H9 (cell line): ENCODE measurements around the gene SLC9A9. TPM values are rescaled to one million over a fixed set of nuclear protein-coding genes. Genes with fewer than 3 reads are reported as not detected.
"Not testable (repeated sequence)": the region's sequence is repeated elsewhere in the genome, so short reads cannot be mapped to it uniquely, and the experiment has no call there.

Experiments used
- DNase-seq: peaks from one replicate; pipeline ENCODE4 v3.0.0-alpha.2; 2017
- H2AFZ ChIP-seq: one replicate; pipeline ENCODE4 v1.6.1; 2013; ENCODE audit warnings: mild to moderate bottlenecking, low read length, control low read depth, moderate library complexity
- H2AK5ac ChIP-seq: 2 replicates; pipeline ENCODE4 v1.6.1; 2013; ENCODE audit warnings: low read length, control low read depth, mixed read lengths; ENCODE audit not compliant: insufficient read length
- H2BK120ac ChIP-seq: one replicate; pipeline ENCODE4 v1.6.1; 2013; ENCODE audit warnings: low read depth, mild to moderate bottlenecking, low read length, control low read depth, inconsistent platforms; ENCODE audit not compliant: poor library complexity, severe bottlenecking
- H2BK12ac ChIP-seq: 2 replicates; pipeline ENCODE4 v1.6.1; 2013; ENCODE audit warnings: low read length, control low read depth, mixed read lengths, low read depth; ENCODE audit not compliant: insufficient read length
- H2BK15ac ChIP-seq: 2 replicates; pipeline ENCODE4 v1.6.1; 2013; ENCODE audit warnings: low read depth, low read length, control low read depth
- H2BK20ac ChIP-seq: one replicate; pipeline ENCODE4 v1.6.1; 2013; ENCODE audit warnings: low read depth, mild to moderate bottlenecking, low read length, control low read depth, inconsistent platforms; ENCODE audit not compliant: poor library complexity, severe bottlenecking
- H2BK5ac ChIP-seq: 2 replicates; pipeline ENCODE4 v1.6.1; 2013; ENCODE audit warnings: low read length, control low read depth, mixed read lengths; ENCODE audit not compliant: insufficient read length
- H3K14ac ChIP-seq: 2 replicates; pipeline ENCODE4 v1.6.1; 2013; ENCODE audit warnings: low read length, control low read depth; ENCODE audit not compliant: insufficient read depth
- H3K18ac ChIP-seq: 2 replicates; pipeline ENCODE4 v1.6.1; 2013; ENCODE audit warnings: low read depth, mild to moderate bottlenecking, mixed read lengths, low read length, control low read depth; ENCODE audit not compliant: insufficient read length
- H3K23ac ChIP-seq: 2 replicates; pipeline ENCODE4 v1.6.1; 2013; ENCODE audit warnings: low read length, control low read depth, mixed read lengths, low read depth; ENCODE audit not compliant: insufficient read length
- H3K23me2 ChIP-seq: 2 replicates; pipeline ENCODE4 v1.6.1; 2013; ENCODE audit warnings: low read depth, mild to moderate bottlenecking, mixed read lengths, low read length, control low read depth; ENCODE audit not compliant: insufficient read length, poor library complexity, severe bottlenecking
- H3K27ac ChIP-seq: 2 replicates; pipeline ENCODE4 v1.5.1; 2013; ENCODE audit warnings: low read length, control low read depth, mixed read lengths, low read depth; ENCODE audit not compliant: insufficient read length
- H3K27me3 ChIP-seq: 2 replicates; pipeline ENCODE4 v1.6.1; 2013; ENCODE audit warnings: low read length, control low read depth, inconsistent platforms; ENCODE audit not compliant: insufficient read depth
- H3K4ac ChIP-seq: 2 replicates; pipeline ENCODE4 v1.6.1; 2013; ENCODE audit warnings: low read depth, mild to moderate bottlenecking, control low read depth, inconsistent platforms, low read length, moderate library complexity
- H3K4me1 ChIP-seq: 2 replicates; pipeline ENCODE4 v1.6.1; 2013; ENCODE audit warnings: low read length, control low read depth, inconsistent platforms; ENCODE audit not compliant: insufficient read depth
- H3K4me2 ChIP-seq: 2 replicates; pipeline ENCODE4 v1.6.1; 2013; ENCODE audit warnings: low read length, control low read depth, mixed read lengths; ENCODE audit not compliant: insufficient read length, insufficient read depth
- H3K56ac ChIP-seq: 2 replicates; pipeline ENCODE4 v1.6.1; 2013; ENCODE audit warnings: low read depth, mild to moderate bottlenecking, mixed read lengths, low read length, control low read depth; ENCODE audit not compliant: insufficient read length
- H3K79me1 ChIP-seq: 2 replicates; pipeline ENCODE4 v1.6.1; 2013; ENCODE audit warnings: low read depth, mild to moderate bottlenecking, moderate library complexity, low read length, control low read depth, inconsistent platforms; ENCODE audit not compliant: insufficient read depth, poor library complexity, severe bottlenecking
- H3K79me2 ChIP-seq: 2 replicates; pipeline ENCODE4 v1.6.1; 2013; ENCODE audit warnings: low read length, control low read depth, inconsistent platforms; ENCODE audit not compliant: insufficient read depth
- H3K9ac ChIP-seq: 2 replicates; pipeline ENCODE4 v1.6.1; 2013; ENCODE audit warnings: low read length, control low read depth, mixed read lengths; ENCODE audit not compliant: insufficient read length; ENCODE audit errors: extremely low read depth
- H3K9me3 ChIP-seq: one replicate; pipeline ENCODE4 v1.6.1; 2013; ENCODE audit warnings: low read depth, low read length, inconsistent platforms; ENCODE audit not compliant: control insufficient read depth
- H3T11ph ChIP-seq: one replicate; pipeline ENCODE4 v1.6.1; 2013; ENCODE audit warnings: mild to moderate bottlenecking, low read length, control low read depth, inconsistent platforms
- H4K20me1 ChIP-seq: one replicate; pipeline ENCODE4 v1.6.1; 2013; ENCODE audit not compliant: control insufficient read depth, insufficient read length, insufficient read depth
- H4K5ac ChIP-seq: 2 replicates; pipeline ENCODE4 v1.6.1; 2013; ENCODE audit warnings: low read depth, mild to moderate bottlenecking, mixed read lengths, low read length, control low read depth; ENCODE audit not compliant: insufficient read length
- H4K8ac ChIP-seq: replicated peaks from 2 replicates; pipeline ENCODE4 v1.6.1; 2013; ENCODE audit warnings: low read length, control low read depth, mixed read lengths, low read depth; ENCODE audit not compliant: insufficient read length
- H4K91ac ChIP-seq: 2 replicates; pipeline ENCODE4 v1.6.1; 2013; ENCODE audit warnings: low read depth, mild to moderate bottlenecking, moderate library complexity, mixed read lengths, low read length, control low read depth; ENCODE audit not compliant: insufficient read length
- H3K27ac Mint-ChIP-seq, 3 experiments: 2 replicates in 2 of 3; 3 replicates in 1 of 3; pipeline ENCODE4 v1.8.0; 2020 to 2021; ENCODE audit warnings: mixed read lengths in 3 of 3, mild to moderate bottlenecking in 1 of 3, moderate library complexity in 1 of 3
- H3K27me3 Mint-ChIP-seq: 2 replicates; pipeline ENCODE4 v1.8.0; 2021; ENCODE audit warnings: low read depth, mild to moderate bottlenecking, moderate library complexity, mixed read lengths
- H3K36me3 Mint-ChIP-seq, 3 experiments: 2 replicates in 2 of 3; 3 replicates in 1 of 3; pipeline ENCODE4 v1.8.0; 2020 to 2021; ENCODE audit warnings: low read depth in 3 of 3, mixed read lengths in 3 of 3; ENCODE audit not compliant: insufficient read depth in 1 of 3
- H3K4me1 Mint-ChIP-seq, 2 experiments: 2 replicates each; pipeline ENCODE4 v1.8.0; 2020; ENCODE audit warnings: mixed read lengths in 2 of 2
- H3K4me3 Mint-ChIP-seq, 2 experiments: 2 replicates in 1 of 2; 3 replicates in 1 of 2; pipeline ENCODE4 v1.8.0; 2020 to 2021; ENCODE audit warnings: mild to moderate bottlenecking in 2 of 2, mixed read lengths in 2 of 2, moderate library complexity in 1 of 2
- H3K9me3 Mint-ChIP-seq, 2 experiments: 2 replicates in 1 of 2; 3 replicates in 1 of 2; pipeline ENCODE4 v1.8.0; 2020; ENCODE audit warnings: mild to moderate bottlenecking in 2 of 2, mixed read lengths in 2 of 2, moderate library complexity in 1 of 2
- WGBS: extraction: QIAGEN DNeasy Blood & Tissue Kit; methylation state at CpG from one replicate; pipeline ENCODE4 v1.1.7; 2013; ENCODE audit warnings: missing lambda C conversion rate, low lambda C conversion rate, mixed read lengths; ENCODE audit not compliant: insufficient read length; ENCODE audit errors: extremely low coverage; 5-methylcytosine and 5-hydroxymethylcytosine counted together
- total RNA-seq: library from RNA; stranded (reverse); gene quantifications from 2 replicates; pipeline ENCODE4 v1.2.1, GENCODE V29; 2021
- TF ChIP-seq, protein P1 (sequence below): fragments of 200-600 bp; sonication (generic); conservative IDR thresholded peaks from 3 replicates; pipeline ENCODE4 v1.8.0; 2021; ENCODE audit warnings: antibody characterized with exemption, mild to moderate bottlenecking

SLC9A9 gene
- total RNA-seq, 1 experiment from 2014 or later, result 0.35 TPM

DNA sequence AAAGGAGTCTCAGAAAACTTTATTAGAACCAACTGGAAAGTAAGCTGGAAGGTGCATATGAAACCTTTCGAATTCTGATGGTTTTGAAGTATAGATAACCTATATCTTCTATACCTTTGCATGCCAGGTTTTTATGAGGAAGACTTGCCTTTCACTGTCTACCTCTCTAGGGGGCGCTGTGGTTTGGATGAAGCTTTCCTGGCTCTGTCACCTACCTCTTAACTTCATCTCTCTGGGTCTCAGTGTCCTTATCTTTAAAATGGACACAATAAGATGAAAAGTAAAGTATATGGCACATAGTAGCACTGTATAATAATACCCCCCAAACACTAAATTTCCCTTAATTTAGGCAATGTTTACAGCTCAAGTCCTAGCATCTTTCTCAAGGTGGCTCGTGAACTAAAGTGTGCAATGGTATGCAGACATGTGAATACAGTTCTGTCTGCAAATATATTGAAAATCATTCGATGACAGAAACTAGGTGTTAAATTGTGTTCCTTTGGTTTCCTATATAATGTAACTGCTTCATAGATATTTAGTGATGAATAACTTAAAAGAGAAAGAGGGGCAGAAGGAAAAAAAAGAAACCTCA, 414.4 kb downstream of the SLC9A9 start:
- H2BK5ac ChIP-seq, result no peak overlapping the region
- Mint-ChIP-seq H3K36me3 (no peaks in the 10 kb centered on the region), H3K27ac (no peak overlapping the region), H3K4me1 (peaks cover 18 to 26% of the 10 kb centered on the region in 2 experiments), H3K27me3 (peaks cover 18% of the 10 kb centered on the region), H3K4me3 (no peak overlapping the region), H3K9me3 (no peaks in the 10 kb centered on the region; a peak in 1 of 5 replicates)
- H4K5ac ChIP-seq, result no peak overlapping the region
- no peak overlapping the region for H3K27ac ChIP-seq
- no peak overlapping the region for H2BK120ac ChIP-seq
- no peaks in the 10 kb centered on the region for H3K79me2 ChIP-seq
- H2AK5ac ChIP-seq, result no peak overlapping the region
- no peak for DNase-seq
- no peak overlapping the region for H3K4ac ChIP-seq
- H3K23me2 ChIP-seq, result no peaks in the 10 kb centered on the region
- H3K4me2 ChIP-seq, result no peak overlapping the region
- no peak overlapping the region for H3K14ac ChIP-seq
- TF ChIP-seq, protein P1, sequence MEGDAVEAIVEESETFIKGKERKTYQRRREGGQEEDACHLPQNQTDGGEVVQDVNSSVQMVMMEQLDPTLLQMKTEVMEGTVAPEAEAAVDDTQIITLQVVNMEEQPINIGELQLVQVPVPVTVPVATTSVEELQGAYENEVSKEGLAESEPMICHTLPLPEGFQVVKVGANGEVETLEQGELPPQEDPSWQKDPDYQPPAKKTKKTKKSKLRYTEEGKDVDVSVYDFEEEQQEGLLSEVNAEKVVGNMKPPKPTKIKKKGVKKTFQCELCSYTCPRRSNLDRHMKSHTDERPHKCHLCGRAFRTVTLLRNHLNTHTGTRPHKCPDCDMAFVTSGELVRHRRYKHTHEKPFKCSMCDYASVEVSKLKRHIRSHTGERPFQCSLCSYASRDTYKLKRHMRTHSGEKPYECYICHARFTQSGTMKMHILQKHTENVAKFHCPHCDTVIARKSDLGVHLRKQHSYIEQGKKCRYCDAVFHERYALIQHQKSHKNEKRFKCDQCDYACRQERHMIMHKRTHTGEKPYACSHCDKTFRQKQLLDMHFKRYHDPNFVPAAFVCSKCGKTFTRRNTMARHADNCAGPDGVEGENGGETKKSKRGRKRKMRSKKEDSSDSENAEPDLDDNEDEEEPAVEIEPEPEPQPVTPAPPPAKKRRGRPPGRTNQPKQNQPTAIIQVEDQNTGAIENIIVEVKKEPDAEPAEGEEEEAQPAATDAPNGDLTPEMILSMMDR, result peak; percentile 83
- no peaks in the 10 kb centered on the region for H3K79me1 ChIP-seq
- no peaks in the 10 kb centered on the region for H3K9me3 ChIP-seq
- H3K9ac ChIP-seq, result no peak overlapping the region
- no CpG with 5 or more reads among the region's 4 CpGs for WGBS
- no peak overlapping the region for H2BK20ac ChIP-seq
- no peaks in the 10 kb centered on the region for H4K20me1 ChIP-seq
- H2BK12ac ChIP-seq, result no peak overlapping the region
- H3K4me1 ChIP-seq, result peaks cover 6% of the 10 kb centered on the region; the same call in 1 of the 2 replicates
- H3T11ph ChIP-seq, result no peak overlapping the region
- no peak overlapping the region for H2BK15ac ChIP-seq
- no peak overlapping the region for H3K18ac ChIP-seq
- no peak overlapping the region for H3K23ac ChIP-seq
- no peak overlapping the region for H2AFZ ChIP-seq
- H3K56ac ChIP-seq, result no peak overlapping the region
- no peak overlapping the region for H4K91ac ChIP-seq
- H3K27me3 ChIP-seq, result no peaks in the 10 kb centered on the region
- no peak overlapping the region for H4K8ac ChIP-seq

DNA sequence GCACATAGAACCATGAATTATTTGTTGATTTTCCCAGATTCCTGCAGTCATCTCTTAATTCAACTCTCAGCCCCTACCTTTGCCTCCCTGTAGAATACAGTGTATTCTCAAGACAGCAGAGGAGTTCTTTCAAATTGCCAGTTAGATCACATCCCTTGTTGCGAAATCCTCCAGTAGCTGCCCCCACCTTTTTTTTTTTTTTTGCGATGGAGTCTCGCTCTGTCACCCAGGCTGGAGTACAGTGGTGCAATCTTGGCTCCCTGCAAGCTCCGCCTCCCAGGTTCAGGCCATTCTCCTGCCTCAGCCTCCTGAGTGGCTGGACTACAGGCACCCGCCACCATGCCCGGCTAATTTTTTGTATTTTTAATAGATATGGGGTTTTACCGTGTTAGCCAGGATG, 417.0 kb downstream of the SLC9A9 start:
- not testable (repeated sequence) for H3K9me3 Mint-ChIP-seq, H3K79me2 ChIP-seq, H3K23me2 ChIP-seq, H2BK5ac ChIP-seq, H4K91ac ChIP-seq, H3K4me3 Mint-ChIP-seq, H4K5ac ChIP-seq, H2BK120ac ChIP-seq, H3K4me1 ChIP-seq, H3K18ac ChIP-seq, H2BK20ac ChIP-seq, H3K56ac ChIP-seq, H3K23ac ChIP-seq, H4K8ac ChIP-seq, H3K9ac ChIP-seq, H3K14ac ChIP-seq, H3K4me2 ChIP-seq, H2AK5ac ChIP-seq, H4K20me1 ChIP-seq, H2AFZ ChIP-seq, H2BK15ac ChIP-seq, H3K27ac Mint-ChIP-seq, H3K27me3 ChIP-seq, H3K79me1 ChIP-seq, H3K4ac ChIP-seq, H3K27ac ChIP-seq, DNase-seq, H3T11ph ChIP-seq, H3K9me3 ChIP-seq, H2BK12ac ChIP-seq, H3K36me3 Mint-ChIP-seq
- WGBS, result no CpG with 5 or more reads among the region's 7 CpGs
- Mint-ChIP-seq H3K4me1 (peaks cover 18 to 26% of the 10 kb centered on the region in 2 experiments), H3K27me3 (peaks cover 25% of the 10 kb centered on the region)
